NCI-H2227 (cell line): ENCODE data around the gene CORIN.
A peak's percentile ranks its signal among the peaks of the same experiment; 100 is the strongest.
"Not testable (repeated sequence)": the region's sequence is repeated elsewhere in the genome, so short reads cannot be mapped to it uniquely, and the experiment has no call there.

ENCODE experiments used
- DNase-seq: peaks from one replicate; lab custom pipeline; 2025; ENCODE audit not compliant: unreplicated experiment; lab: John Stamatoyannopoulos, UW

Gene CORIN

DNA sequence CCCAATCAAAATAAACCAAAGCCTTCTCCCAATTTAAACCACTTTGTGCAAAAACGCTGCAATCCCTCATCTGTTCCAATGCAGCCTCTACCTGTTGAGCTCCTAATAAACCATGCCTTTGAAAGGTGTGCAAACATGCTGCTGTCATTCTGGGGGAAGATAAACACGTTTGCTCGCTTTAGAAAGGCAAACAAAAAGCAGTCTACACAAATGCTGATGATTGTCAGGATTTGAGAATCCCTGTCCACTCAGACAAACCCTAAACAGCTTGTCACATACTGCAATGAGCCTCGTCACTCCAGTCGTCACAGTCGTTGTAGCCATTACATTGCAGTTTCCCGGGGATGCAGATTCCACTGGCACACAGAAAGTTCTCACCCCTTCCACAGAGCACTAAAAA, 145.2 kb downstream of the CORIN start:
- no peak for DNase-seq

DNA sequence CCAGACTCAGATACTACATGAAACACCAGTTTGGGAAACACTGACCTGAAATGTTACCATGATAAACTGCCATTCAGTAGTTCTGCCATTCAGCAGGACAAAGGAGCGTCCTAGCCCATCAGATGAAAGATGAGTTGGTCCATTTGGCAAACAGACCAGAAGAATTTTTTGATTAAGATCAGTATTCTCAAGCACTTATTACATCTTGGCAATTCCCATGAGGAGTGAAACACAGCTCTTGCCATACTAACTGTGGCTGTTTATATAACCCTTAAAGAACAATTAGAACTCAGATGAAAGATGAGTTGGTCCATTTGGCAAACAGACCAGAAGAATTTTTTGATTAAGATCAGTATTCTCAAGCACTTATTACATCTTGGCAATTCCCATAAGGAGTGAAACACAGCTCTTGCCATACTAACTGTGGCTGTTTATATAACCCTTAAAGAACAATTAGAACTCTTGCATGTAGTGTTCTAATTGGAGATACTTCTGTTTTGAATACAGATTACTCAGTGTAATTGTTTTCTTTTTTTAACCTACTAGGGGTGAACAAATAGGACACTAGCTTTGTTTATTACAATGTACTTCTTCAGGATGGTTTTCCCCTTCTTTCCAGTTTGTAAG, 146.0 kb downstream of the CORIN start:
- not testable (repeated sequence) for DNase-seq

DNA sequence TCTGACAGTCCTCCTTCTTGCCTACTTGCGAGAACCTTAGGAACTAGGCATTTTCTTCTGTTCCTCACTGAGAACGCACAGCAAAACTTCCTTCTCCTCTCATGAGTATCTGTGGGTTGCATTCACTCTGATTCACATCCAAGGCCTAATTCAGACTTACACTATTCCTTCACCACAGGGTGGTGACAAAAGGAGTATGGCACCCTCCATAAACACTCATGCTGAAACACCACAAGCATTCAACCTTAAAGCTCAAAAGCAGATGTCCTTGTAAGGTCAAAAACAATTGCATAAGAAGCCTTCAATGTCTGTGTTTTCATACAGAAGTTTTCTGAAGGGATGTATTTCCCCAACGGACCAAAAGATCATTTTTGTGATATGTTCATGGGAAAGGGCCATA, 147.3 kb downstream of the CORIN start:
- no peak for DNase-seq

DNA sequence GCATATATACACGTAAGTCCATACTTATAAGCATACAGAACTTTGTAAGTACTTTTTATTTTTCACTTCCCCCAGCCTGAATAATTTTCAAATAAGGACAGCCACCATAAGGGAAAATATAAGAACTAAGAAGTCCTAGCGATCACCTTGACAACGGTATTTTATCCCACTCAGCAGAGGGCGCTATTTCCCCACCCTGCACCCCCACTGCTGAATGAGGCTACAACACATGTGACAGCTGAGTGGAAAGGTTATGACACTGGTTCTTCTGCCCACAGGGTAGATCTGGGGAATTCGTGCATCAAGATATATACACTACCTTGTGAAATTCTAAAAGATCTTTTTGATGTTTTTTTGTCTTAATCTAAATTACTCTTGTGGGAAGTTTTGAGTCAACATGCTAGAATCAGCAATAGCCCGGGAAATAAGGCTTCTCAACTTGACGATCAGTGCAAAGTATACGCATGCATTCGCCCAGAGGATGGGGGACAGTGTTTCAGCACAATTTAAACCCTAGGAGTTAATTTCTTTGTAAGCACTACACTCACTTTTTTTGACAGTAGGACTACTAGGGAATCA, 151.5 kb downstream of the CORIN start:
- no peak for DNase-seq

DNA sequence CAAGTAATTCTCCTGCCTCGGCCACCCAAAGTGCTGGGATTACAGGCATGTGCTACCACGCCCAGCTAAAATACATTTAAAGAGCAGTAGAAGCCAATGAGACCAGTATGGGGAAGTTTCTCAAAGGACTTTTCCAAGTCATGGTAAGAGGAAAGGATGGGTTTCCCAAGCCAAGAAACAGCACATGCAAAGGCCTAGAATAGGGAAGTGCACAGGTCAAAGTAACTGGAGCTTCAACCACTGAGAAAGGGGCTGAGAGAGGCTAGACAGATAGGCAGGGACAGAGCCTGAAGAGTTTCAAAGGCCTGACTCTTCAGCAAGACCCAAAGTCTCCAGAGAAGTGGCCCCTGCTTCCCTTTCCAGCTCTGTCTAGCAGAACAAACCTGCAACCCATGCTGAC, 162.1 kb downstream of the CORIN start:
- no peak for DNase-seq

DNA sequence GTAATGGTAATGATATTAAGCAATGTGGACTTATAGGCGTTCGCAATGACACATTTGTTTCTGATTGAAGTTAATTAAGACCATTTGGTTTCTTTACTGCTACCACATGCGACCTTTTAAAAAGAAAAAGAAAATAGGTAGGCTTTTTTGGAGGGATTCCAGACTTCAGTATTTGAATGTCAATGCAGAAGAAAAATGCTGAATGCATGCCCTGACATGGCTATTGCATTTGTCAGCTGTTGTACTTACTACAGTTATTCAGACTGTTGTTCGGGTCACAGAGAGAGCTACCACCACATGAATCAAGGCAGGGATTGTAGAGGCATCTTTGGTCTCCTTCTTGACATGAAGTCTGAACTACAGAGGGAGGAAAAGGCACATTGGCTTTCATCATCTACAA, 163.7 kb downstream of the CORIN start:
- DNase-seq: no peak

DNA sequence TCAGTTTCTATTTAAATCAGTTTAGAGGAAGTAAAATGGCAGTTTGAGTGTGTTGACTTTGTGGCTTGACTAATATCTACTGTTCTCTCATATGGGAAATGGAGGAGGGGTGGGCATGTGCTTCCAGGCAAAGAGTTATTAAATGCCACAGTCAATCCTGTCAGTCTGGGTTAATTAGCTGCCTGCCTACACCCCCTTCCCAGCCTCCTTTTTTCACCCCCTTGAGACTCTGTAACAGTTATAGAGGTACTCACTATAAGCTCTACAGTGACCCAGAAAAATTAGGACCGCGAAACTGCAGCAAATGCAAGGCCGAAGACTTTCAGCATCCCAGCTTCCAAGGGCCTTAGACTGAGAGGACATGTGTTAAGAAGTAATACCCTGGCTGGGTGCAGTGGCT, 165.2 kb downstream of the CORIN start:
- DNase-seq: no peak

DNA sequence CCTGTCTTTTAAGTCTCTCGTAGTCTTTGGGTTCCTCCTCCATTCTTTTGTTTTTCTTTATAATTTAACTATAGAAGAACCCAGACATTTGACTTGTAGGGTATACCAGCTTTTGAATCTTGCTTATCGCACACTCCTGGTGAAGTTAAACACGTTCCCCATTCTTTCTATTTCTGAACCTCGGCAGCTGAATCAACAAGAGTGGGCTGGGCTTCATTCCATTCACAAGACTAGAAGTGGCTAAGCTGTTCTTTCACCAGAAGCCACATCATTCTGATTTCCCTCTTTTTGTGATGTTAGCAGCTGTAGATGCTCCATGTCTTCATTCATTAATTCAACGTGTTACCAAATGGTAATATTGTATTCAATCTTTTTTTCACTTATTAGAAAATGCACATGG, 167.9 kb downstream of the CORIN start:
- no peak for DNase-seq

DNA sequence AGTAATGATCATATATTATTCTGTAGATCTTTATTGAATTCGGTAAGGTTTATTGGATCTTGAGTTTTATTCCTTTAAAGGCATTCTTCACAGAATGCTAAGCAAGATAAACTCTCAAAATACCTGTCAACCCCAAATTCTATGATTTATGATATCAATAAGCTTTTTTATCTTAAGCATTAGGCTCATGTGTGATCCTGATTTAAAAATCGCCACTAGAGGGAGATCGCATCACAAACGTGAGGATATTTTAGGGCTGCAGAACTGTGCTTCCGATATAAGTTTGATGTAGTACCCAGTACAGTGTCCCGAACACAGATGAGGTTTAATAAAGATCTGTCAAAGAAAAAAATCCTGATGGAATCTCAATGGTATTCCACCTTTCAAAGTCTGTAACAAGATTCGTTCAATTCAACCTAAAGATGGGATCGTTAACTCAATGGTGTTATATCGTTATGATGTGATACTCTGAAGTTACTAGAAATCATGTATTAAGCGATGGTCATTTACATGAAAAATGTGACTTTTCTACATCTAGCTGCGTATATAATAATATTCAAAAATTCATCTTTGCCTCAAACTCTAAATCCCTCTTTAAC, 169.0 kb downstream of the CORIN start:
- DNase-seq: peak; percentile 11

DNA sequence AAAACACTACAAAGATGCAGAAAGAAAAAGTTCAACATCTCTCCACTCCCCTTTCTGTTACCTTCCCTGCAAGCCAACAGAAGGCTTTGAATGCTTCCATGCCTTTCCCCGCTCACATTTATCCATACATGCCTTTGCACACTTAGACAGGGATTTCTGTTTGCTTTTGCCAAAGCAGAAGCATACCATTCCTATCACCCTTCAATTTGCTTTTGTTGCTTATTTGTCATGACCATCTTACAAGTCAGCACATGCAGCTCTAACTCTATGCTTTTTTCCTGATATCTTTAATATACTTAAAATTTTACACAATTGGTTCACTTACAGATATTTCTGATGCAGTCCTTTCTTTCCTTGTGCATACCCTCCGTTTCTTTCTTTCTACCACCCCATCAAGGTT, 169.6 kb downstream of the CORIN start:
- no peak for DNase-seq

DNA sequence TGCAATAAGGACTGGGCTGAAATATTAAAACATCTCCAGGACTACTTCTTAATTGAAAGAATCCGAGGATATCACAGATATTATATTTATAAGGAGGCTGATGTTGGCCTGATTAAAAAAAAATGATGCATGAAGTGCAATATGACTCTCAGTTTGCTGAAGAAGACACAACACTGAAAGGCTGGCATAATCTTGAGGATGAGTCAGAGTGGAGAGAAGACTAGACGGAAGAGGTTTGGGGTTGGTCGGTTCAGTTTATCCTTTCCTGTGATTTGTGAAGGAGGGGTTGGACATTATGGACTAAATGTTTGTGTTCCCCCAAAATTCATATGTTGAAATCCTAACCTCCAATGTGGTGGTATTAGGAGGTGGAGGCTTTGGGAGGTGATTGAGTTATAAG, 170.3 kb downstream of the CORIN start:
- DNase-seq: no peak

DNA sequence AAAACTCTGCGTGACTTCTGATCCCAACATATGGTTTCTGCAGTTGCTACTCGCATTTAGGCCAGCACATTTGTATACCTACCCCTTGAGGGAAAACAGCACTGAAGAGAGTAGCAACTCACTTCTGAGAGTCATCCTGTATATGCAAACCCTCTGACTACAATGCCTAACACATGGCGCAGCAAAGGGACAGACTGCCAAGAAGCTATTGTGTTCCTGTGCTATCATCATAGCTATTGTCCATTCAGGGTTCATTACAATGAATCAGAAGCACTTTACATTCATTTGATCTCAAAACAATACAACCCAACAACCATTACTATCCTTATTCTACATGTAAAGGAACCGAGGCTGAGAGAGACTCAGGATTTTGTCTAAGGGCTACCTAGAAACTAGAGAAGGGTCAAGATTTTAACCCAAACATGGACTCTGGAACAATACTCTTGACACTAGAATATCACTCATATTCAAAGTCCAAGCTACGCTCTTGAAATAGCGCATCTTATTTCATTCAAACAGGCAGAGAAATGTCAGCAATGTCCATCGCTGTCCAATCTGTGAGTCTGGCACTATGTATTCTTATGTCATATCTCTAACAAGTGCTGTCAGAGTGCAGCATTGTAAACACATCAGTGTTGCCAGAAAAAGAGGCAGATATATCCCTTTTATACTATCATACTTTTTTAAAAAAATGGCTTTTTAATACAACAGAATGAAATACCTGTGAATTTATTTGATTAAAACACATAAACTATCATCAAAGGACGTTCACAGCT, 173.6 kb downstream of the CORIN start:
- no peak for DNase-seq

DNA sequence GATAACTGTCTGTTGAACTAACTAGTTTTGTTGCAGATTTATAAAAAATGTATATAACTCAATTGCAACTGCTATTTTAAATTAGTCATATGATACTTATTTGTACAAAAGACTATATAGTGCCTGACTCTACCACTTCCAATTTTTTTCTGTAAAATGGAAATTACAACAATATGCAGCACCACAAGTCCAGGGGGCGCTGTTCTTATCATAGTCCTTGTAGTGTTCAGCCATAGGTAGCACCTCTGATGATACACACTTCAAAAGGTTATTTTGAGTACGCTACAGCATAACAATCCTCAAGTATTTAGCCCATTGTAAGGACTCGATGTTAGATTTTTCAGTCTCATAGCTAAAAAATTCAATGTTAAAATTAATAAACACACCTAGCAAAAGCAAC, 174.9 kb downstream of the CORIN start:
- DNase-seq: no peak

DNA sequence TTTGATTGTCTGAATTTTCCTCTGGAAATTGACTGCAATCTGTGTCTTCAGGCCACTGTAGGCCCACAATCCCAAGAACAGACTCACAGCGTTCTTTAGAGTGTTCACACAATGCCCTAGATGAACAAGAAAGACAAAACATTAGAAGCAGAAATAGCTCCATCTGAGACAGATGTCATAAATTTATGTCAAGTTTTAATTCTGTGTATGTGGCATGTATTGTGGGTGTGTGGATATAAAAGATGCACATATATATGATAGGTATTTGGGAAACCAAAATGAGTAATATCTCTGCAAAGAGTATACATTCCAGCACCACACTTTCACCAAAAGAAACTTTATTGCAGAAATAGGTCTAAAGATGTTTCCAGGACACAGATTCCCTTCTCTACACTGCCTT, 176.1 kb downstream of the CORIN start:
- no peak for DNase-seq

DNA sequence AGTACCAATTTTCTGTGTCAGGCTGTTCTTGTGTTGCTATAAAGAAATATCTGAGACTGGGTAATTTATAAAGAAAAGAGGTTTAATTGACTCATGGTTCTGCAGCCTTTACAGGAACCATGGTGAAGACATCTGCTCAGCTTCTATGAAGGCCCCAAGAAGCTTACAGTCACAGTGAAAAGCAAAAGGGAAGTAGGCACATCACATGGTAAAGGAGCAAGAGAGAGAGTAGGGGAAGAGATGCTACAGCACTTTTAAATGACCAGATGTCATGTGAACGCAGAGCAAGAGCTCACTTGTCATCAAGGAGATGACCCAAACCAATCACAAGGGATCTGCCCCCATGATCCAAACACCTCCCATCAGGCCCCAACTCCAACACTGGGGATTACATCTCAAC, 178.5 kb downstream of the CORIN start:
- no peak for DNase-seq

DNA sequence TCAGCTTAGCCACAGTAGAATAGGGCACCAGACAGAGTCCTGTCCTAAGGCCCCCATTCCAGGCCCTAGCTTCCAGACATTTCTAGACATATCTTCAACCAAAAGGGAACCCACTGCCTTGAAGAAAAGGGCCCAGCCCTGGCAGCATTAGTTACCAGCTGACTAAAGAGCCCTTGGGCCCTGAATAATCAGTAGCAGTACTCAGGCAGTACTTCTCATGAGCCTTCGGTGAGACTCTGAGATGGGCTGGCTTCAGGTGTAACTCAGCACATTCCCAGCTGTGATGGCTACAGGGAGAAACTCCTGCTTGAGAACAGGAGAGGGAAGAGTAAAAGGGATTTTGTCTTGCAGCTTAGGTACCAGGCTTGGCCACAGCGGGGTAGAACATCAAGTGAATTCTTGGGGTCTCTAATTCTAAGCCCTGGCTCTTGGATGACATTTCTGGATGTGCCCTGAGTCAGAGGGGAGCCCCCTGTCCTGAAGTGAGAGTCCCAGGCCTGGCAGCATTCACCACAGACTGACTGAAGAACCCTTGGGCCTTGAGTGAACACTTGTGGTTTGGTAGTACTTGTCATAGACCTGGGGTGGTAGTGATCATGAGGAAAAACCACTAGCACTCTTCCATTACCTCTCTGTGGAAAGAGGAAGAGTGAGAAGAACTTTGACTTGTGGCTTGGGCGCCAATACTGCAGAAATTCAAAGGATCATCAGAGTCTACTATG, 182.7 kb downstream of the CORIN start:
- DNase-seq: no peak

DNA sequence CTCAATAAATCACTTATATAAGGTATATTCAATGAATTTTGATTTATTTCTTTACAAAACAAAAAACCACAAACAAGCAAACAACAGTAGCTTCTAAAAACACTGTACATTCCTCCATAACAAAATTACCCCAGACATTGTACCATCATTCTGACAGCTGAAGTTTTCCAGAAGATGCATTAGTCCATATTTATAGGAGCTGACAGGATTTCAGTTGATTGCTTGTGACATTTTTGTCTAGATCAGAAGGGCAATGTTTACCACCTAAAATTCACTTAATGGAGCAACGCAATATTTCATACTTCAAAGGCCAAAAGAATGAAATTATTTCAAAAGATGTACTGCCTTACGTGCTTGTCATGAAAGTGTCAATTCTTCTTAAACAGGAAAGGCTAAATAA, 185.8 kb downstream of the CORIN start:
- DNase-seq: no peak

DNA sequence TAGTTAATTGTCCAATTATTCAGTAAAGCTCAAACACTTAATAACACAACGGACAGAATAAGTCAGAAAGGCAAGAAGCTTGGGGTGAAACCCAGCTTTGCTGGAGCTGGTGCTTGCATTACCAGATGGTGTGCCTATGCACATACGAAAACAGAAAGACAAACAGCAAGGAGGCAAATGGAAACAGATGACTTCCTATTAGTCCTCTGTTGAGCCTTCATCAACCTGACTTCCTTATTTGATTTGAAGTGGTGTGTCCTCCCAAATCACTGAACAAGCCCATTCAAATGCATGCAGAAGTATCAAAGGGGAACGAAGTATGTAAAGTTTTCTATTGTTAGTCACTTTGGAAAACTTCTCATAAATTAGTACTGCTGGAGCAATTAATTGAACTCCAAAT, 186.6 kb downstream of the CORIN start:
- DNase-seq: no peak

DNA sequence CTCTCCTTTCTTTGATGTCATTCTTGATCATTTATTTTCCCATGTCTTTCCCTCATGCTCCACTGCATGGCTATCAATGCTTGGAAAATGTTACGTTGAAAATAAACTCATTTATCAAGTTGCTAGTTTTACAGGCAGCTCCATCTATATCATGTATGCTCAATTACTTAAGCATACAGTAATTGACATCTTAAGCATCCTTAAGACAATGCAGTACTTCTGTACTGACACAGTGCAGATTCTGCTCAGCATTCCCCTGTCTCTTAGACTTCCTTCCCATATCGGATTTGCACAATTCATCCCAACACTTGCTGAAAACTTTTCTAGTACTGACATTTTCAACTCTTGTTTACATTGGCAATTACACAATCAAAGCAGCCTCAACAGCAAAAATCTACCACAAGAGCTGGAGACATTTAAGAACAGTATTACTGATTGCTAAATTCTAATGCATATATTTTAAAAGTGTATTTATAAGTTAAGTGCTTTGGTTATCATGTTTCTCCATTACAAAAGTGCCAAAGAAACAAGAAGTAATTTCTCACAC, 187.2 kb downstream of the CORIN start:
- no peak for DNase-seq

DNA sequence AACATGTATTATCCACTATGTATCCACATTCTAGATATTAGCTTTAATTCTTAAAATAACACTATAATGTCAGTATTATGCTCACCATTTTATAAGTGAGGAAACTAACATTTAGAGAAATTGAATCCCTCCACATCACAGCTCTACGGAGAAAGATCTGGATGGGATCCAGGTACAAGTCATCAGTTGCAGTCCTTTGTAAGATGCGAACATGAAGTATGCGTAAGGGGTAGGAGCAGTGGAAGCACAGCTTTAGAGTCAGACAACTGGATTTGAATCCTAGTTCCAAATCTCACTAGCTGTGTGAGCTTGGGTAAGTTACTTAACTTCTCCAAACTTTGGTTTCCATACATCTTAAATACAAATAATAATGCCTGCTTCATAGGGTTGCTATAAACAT, 190.3 kb downstream of the CORIN start:
- no peak for DNase-seq

DNA sequence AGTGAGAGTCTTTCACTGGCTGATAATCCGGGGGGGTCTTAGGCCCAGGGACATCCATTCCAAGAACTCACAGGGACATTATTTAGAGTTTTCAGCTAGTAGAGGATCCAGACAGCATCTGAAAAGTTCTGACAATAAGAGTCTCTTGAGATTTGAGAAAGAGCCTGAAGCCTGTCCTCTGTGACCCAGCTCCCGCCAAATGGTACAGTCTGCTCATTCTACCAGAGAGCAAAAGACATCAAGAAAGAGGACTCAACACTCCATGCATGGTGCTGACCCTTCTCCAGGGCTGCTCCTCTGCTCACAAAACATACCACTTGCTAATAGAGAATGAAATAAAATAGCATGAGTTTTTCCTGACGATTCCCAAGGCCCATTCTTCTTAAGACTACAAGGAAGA, 190.8 kb downstream of the CORIN start:
- no peak for DNase-seq
